Peyer's patch (tissue), 4 donors: ENCODE measurements around the gene OTUD5. TPM values are rescaled to one million over a fixed set of nuclear protein-coding genes. Genes with fewer than 3 reads are reported as not detected.

Experiments
- DNase-seq, 3 donors: peaks; one replicate each; pipeline ENCODE4 v3.0.0-alpha.2; 2017 to 2019
- H3K27ac ChIP-seq, 4 donors: fragments of 200-600 bp; sonication (generic); one replicate each; pipeline ENCODE4 v1.5.1; 2016 to 2019
- H3K27me3 ChIP-seq, 2 donors: fragments of 200-600 bp; sonication (generic); one replicate each; pipeline ENCODE4 v1.5.1; 2019
- H3K36me3 ChIP-seq, 3 donors: fragments of 200-600 bp; sonication (generic); one replicate each; pipeline ENCODE4 v1.5.1; 2016 to 2019
- H3K4me1 ChIP-seq, 4 donors: fragments of 200-600 bp; sonication (generic); one replicate each; pipeline ENCODE4 v1.5.1; 2016 to 2019
- H3K4me3 ChIP-seq, 4 donors: fragments of 200-600 bp; sonication (generic); 1 replicate in 3 of 4; 2 replicates in 1 of 4; pipeline ENCODE4 v1.5.1; 2016 to 2019; ENCODE audit warnings: mild to moderate bottlenecking in 1 of 4
- H3K9me3 ChIP-seq, 4 donors: fragments of 200-600 bp; sonication (generic); one replicate each; pipeline ENCODE4 v1.5.1; 2016 to 2019; ENCODE audit warnings: mild to moderate bottlenecking in 1 of 4
- POLR2A ChIP-seq, 2 donors: fragments of 450-650 bp; IDR thresholded peaks; one replicate each; pipeline ENCODE4 v1.5.1; 2017; ENCODE audit warnings: antibody characterized with exemption in 2 of 2, mild to moderate bottlenecking in 2 of 2, moderate library complexity in 2 of 2
- total RNA-seq, 4 donors: library from RNA; depleted of rRNA; stranded (reverse); fragments of >200 nt; gene quantifications; one replicate each; pipeline ENCODE4 v1.1.0, GENCODE V29; 2016
- TF ChIP-seq, protein P1 (sequence below), 6 experiments: fragments of 450-650 bp in 4 of 6; fragments of 200-600 bp in 2 of 6; sonication (generic) in 1 of 6; IDR thresholded peaks; one replicate each; pipeline ENCODE4 v1.5.1; 2017 to 2019; ENCODE audit warnings: antibody characterized with exemption in 6 of 6, mild to moderate bottlenecking in 3 of 6, moderate library complexity in 1 of 6

Gene OTUD5
- total RNA-seq, 4 donors from 2014 or later: 49.7 to 79.2 (median 71.0) TPM

DNA sequence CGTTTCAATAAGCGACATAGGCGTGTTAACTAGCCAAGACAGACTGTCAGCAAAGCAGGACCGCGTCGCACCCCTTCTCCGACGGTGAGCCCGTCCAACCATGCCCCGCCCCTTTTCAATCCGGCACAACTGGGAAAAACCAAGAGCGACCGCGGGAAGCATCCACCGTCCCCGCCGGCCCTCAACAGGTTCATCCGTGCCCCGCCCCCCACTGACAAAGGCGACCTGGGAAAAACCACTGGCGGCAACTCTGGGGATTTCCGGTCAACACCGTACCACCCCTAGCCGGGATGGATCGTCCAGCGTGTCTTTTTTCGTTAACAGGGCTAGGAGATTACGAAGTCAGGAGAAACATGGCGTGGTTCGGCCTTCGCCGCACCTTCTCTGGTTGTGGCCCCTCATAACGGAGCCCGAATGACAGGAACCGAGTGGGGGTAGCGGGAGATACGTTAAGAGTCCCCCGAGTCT, 60.2 kb downstream of the OTUD5 start:
- Histone ChIP-seq H3K36me3 (peaks cover 0 to 30% (median 0%) of the 10 kb centered on the region in 3 donors), H3K27ac (peak overlapping the region; percentile 89 to 99 (median 96)), H3K4me1 (peaks cover 0 to 15% (median 0%) of the 10 kb centered on the region in 4 donors), H3K4me3 (peak overlapping the region; percentile 55 to 84 (median 70)), H3K27me3 (no peaks in the 10 kb centered on the region), H3K9me3 (no peaks in the 10 kb centered on the region)
- DNase-seq: peak; percentile 63 to 87 (median 84)
- no peak for TF ChIP-seq POLR2A (IDR thresholded peaks at IDR 0.05)
- TF ChIP-seq, protein P1, sequence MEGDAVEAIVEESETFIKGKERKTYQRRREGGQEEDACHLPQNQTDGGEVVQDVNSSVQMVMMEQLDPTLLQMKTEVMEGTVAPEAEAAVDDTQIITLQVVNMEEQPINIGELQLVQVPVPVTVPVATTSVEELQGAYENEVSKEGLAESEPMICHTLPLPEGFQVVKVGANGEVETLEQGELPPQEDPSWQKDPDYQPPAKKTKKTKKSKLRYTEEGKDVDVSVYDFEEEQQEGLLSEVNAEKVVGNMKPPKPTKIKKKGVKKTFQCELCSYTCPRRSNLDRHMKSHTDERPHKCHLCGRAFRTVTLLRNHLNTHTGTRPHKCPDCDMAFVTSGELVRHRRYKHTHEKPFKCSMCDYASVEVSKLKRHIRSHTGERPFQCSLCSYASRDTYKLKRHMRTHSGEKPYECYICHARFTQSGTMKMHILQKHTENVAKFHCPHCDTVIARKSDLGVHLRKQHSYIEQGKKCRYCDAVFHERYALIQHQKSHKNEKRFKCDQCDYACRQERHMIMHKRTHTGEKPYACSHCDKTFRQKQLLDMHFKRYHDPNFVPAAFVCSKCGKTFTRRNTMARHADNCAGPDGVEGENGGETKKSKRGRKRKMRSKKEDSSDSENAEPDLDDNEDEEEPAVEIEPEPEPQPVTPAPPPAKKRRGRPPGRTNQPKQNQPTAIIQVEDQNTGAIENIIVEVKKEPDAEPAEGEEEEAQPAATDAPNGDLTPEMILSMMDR (IDR thresholded peaks at IDR 0.05): no peak

DNA sequence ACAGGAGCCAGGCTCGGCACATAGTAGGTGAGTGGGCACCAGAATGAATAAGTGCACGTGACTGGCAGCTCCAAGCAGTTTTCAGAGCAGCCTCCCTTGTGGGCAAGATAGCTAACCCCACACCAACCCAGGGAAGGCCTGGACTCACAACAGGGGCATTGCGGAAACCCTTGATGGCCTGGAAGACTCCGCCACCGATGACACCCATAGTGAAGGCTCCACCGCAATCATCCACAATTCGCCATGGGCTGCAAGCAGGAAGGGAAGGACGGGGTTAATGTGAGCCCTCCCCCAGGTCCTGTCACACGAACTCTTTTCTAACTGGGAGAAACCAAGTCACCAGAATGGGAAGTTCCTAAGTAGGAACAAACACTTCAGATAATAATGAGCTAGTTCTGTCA, 60.8 kb downstream of the OTUD5 start:
- DNase-seq: peak in 1 of 3 donors; percentile 42
- H3K4me3 ChIP-seq: peak overlapping the region; percentile 55 to 84 (median 70)

DNA sequence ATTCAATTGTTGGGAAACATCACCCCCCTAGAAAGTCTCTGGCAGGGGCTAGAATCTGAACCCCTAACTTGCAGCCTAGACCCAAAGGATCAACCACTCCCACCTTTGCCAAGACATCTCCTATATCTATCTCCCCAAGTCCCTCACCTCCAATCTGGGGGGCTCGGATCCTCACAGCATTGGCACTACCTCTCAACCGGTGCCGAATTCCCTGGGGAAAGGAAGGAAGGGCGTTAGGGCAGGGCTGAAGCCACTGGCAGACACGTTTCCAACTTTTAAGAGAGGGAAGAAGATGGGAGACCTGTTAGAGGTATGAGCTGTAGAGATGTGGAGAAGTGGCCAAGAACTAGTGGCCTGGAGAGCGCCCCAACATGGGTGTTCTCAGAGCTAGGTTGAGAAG, 62.5 kb downstream of the OTUD5 start:
- Histone ChIP-seq H3K9me3 (no peaks in the 10 kb centered on the region), H3K4me3 (no peak overlapping the region), H3K27ac (no peak overlapping the region), H3K36me3 (peaks cover 0 to 17% (median 0%) of the 10 kb centered on the region in 3 donors), H3K27me3 (no peaks in the 10 kb centered on the region), H3K4me1 (peaks cover 0 to 15% (median 0%) of the 10 kb centered on the region in 4 donors)
- DNase-seq: no peak
- no peak for TF ChIP-seq POLR2A (IDR thresholded peaks at IDR 0.05)
- TF ChIP-seq, protein P1 (IDR thresholded peaks at IDR 0.05): no peak

More for the DNA sequence above, 60.8 kb downstream of the OTUD5 start:
- TF ChIP-seq, protein P1 (IDR thresholded peaks at IDR 0.05): no peak
- no peak for TF ChIP-seq POLR2A (IDR thresholded peaks at IDR 0.05)
- H3K27me3 ChIP-seq: no peaks in the 10 kb centered on the region
- H3K9me3 ChIP-seq: no peaks in the 10 kb centered on the region
- H3K27ac ChIP-seq: peak overlapping the region; percentile 89 to 99 (median 96)
- peaks cover 0 to 15% (median 0%) of the 10 kb centered on the region in 4 donors for H3K4me1 ChIP-seq
- H3K36me3 ChIP-seq: peaks cover 0 to 24% (median 0%) of the 10 kb centered on the region in 3 donors

DNA sequence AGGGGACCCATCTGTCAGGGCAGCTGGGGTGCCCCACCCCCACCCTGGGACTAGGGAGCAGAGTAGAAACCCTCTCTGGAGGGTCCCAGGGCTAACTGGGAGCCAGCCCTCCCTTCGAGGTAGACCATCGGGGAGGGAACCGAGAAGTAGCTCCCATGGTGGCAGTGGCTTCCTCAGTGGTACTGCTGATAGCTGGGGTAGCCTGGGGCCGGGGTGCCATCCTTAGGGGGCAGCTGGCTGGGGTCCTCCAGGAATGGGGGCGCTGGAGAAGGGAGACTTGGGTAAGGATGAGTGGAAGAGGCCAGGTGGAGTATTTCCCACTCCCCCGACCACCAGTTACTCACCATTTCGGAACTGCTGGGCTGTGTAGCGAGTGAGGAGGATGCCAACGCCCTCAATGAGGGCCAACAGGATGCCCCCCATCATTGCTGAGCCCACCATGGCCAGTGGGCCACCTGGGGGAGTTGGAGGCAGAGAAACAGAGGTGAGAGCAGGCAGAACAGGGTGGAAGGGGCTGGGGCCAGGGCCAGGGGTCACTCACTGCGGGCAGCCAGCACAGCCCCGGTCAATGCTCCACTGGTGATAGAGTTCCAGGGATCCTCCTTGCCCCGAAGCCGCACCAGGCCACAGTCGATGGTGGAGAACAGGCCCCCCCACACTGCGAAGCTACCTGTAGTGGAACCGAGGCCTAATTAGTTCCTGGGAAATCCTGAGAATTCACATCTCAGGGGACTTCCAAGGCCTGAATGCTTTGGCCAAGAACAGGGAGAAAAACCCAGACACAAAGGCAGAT, 63.7 kb downstream of the OTUD5 start:
- TF ChIP-seq POLR2A (IDR thresholded peaks at IDR 0.05): no peak
- TF ChIP-seq, protein P1 (IDR thresholded peaks at IDR 0.05): no peak
- Histone ChIP-seq H3K9me3 (no peaks in the 10 kb centered on the region), H3K4me1 (peaks cover 0 to 7% (median 0%) of the 10 kb centered on the region in 4 donors), H3K4me3 (no peak overlapping the region), H3K27me3 (no peaks in the 10 kb centered on the region), H3K36me3 (peaks cover 0 to 14% (median 0%) of the 10 kb centered on the region in 3 donors), H3K27ac (no peak overlapping the region)
- peak in 1 of 3 donors; percentile 10 for DNase-seq

DNA sequence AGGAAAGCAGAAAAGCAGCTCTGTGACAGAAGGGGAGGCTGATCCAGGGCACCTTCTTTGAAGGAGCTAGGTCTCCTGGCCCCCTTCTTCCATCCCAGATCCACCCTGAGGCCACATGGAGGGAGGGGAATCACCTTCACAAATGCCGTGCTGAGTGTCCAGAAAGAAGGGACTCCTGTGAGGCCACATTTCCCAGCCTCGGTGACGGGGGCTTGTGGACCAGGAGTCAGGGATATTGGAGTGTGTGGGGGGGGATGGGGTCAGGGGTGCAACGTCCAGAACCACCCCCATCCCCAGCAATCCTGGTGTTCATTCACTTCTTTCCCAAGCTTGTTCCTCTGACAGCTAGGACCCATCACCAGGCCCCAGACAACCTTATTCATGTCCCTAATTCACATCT, 64.5 kb downstream of the OTUD5 start:
- Histone ChIP-seq H3K36me3 (peaks cover 0 to 14% (median 0%) of the 10 kb centered on the region in 3 donors), H3K27me3 (no peaks in the 10 kb centered on the region), H3K4me3 (no peak overlapping the region), H3K27ac (no peak overlapping the region), H3K9me3 (no peaks in the 10 kb centered on the region), H3K4me1 (peaks cover 0 to 7% (median 0%) of the 10 kb centered on the region in 4 donors)
- DNase-seq: peak in 1 of 3 donors; percentile 6
- no peak for TF ChIP-seq POLR2A (IDR thresholded peaks at IDR 0.05)
- TF ChIP-seq, protein P1 (IDR thresholded peaks at IDR 0.05): no peak
